Stomach smooth muscle (tissue), 2 donors: ENCODE results near the gene TULP1.

Source experiments
- H3K27ac ChIP-seq: one replicate; pipeline ENCODE4 v1.7.0; 2013; ENCODE audit warnings: mild to moderate bottlenecking, low read length, inconsistent platforms
- H3K27me3 ChIP-seq, 2 donors: one replicate each; pipeline ENCODE4 v1.7.0; 2013; ENCODE audit warnings: low read length in 2 of 2; ENCODE audit not compliant: insufficient read depth in 2 of 2, control insufficient read depth in 1 of 2
- H3K36me3 ChIP-seq, 2 donors: one replicate each; pipeline ENCODE4 v1.7.0; 2013; ENCODE audit warnings: low read length in 2 of 2; ENCODE audit not compliant: control insufficient read depth in 2 of 2, insufficient read depth in 2 of 2
- H3K4me1 ChIP-seq: one replicate; pipeline ENCODE4 v1.7.0; 2013; ENCODE audit warnings: low read length; ENCODE audit not compliant: control insufficient read depth, insufficient read depth
- H3K4me3 ChIP-seq, 2 donors: one replicate each; pipeline ENCODE4 v1.7.0; 2013; ENCODE audit warnings: low read length in 2 of 2
- H3K9ac ChIP-seq, 2 donors: one replicate each; pipeline ENCODE4 v1.7.0; 2013; ENCODE audit warnings: low read length in 2 of 2, mild to moderate bottlenecking in 1 of 2
- H3K9me3 ChIP-seq, 2 donors: one replicate each; pipeline ENCODE4 v1.7.0; 2013; ENCODE audit warnings: low read length in 2 of 2; ENCODE audit not compliant: control insufficient read depth in 2 of 2
- donor health status: healthy.
- donor health status: Pancreatic carcinoma.

Gene TULP1

GRCh38 chr6:35512740-35513139 lies at the start of gene TULP1:
TSS of gene TULP1 (minus strand) at chr6:35512896. CDS start at chr6:35512858, 38 bp downstream.
- no peaks in the 10 kb centered on the region for H3K36me3 ChIP-seq
- peaks cover 32 to 42% of the 10 kb centered on the region in 2 donors for H3K27me3 ChIP-seq
- peaks cover 11% of the 10 kb centered on the region for H3K4me1 ChIP-seq
- H3K4me3 ChIP-seq, result peak within 1 kb of the TSS in 1 of 2 donors; percentile 35
- no peak within 1 kb of the TSS for H3K9ac ChIP-seq
- no peaks in the 10 kb centered on the region for H3K9me3 ChIP-seq
- no peak within 1 kb of the TSS for H3K27ac ChIP-seq

- Histone ChIP-seq H3K36me3 (no peaks in the 10 kb centered on the region), H3K4me1 (no peaks in the 10 kb centered on the region), H3K4me3 (no peak overlapping the region), H3K9me3 (no peaks in the 10 kb centered on the region), H3K9ac (no peak overlapping the region), H3K27me3 (peaks cover 0 to 2% of the 10 kb centered on the region in 2 donors), H3K27ac (no peak overlapping the region)
Measured at GRCh38 chr6:35562060-35562459, 49.4 kb upstream of the TULP1 start.

GRCh38 chr6:35561113-35561512 lies 48.4 kb upstream of the TULP1 start:
- Histone ChIP-seq H3K9ac (no peak overlapping the region), H3K4me1 (no peaks in the 10 kb centered on the region), H3K4me3 (no peak overlapping the region), H3K9me3 (no peaks in the 10 kb centered on the region), H3K27ac (no peak overlapping the region), H3K27me3 (peaks cover 0 to 2% of the 10 kb centered on the region in 2 donors), H3K36me3 (no peaks in the 10 kb centered on the region)

- Histone ChIP-seq H3K9ac (no peak overlapping the region), H3K9me3 (no peaks in the 10 kb centered on the region), H3K36me3 (no peaks in the 10 kb centered on the region), H3K4me1 (no peaks in the 10 kb centered on the region), H3K4me3 (no peak overlapping the region), H3K27me3 (peaks cover 0 to 2% of the 10 kb centered on the region in 2 donors), H3K27ac (no peak overlapping the region)
Measured at GRCh38 chr6:35558571-35558970, 45.9 kb upstream of the TULP1 start.

- H3K27me3 ChIP-seq, result peaks cover 0 to 2% of the 10 kb centered on the region in 2 donors
- H3K27ac ChIP-seq, result no peak overlapping the region
- peaks cover 3 to 4% of the 10 kb centered on the region in 2 donors for H3K9me3 ChIP-seq
- H3K9ac ChIP-seq, result no peak overlapping the region
- H3K4me3 ChIP-seq, result no peak overlapping the region
- no peaks in the 10 kb centered on the region for H3K36me3 ChIP-seq
- H3K4me1 ChIP-seq, result no peaks in the 10 kb centered on the region
Measured at GRCh38 chr6:35557239-35557638, 44.5 kb upstream of the TULP1 start.

- Histone ChIP-seq H3K4me3 (no peak overlapping the region), H3K4me1 (no peaks in the 10 kb centered on the region), H3K36me3 (no peaks in the 10 kb centered on the region), H3K9ac (no peak overlapping the region), H3K27me3 (no peaks in the 10 kb centered on the region), H3K27ac (no peak overlapping the region), H3K9me3 (peaks cover 4% of the 10 kb centered on the region in 2 donors)
Measured at GRCh38 chr6:35554811-35555210, 42.1 kb upstream of the TULP1 start.

- Histone ChIP-seq H3K9ac (no peak overlapping the region), H3K9me3 (peaks cover 4% of the 10 kb centered on the region in 2 donors), H3K36me3 (no peaks in the 10 kb centered on the region), H3K27ac (no peak overlapping the region), H3K4me3 (no peak overlapping the region), H3K4me1 (no peaks in the 10 kb centered on the region), H3K27me3 (no peaks in the 10 kb centered on the region)
Measured at GRCh38 chr6:35553315-35553714, 40.6 kb upstream of the TULP1 start.

GRCh38 chr6:35552285-35552917 lies 39.7 kb upstream of the TULP1 start:
- H3K9ac ChIP-seq, result no peak overlapping the region
- no peaks in the 10 kb centered on the region for H3K27me3 ChIP-seq
- peaks cover 4% of the 10 kb centered on the region in 2 donors for H3K9me3 ChIP-seq
- H3K4me1 ChIP-seq, result no peaks in the 10 kb centered on the region
- no peak overlapping the region for H3K27ac ChIP-seq
- no peaks in the 10 kb centered on the region for H3K36me3 ChIP-seq
- H3K4me3 ChIP-seq, result no peak overlapping the region

- no peaks in the 10 kb centered on the region for H3K4me1 ChIP-seq
- no peak overlapping the region for H3K4me3 ChIP-seq
- H3K9ac ChIP-seq, result no peak overlapping the region
Measured at GRCh38 chr6:35550437-35550836, 37.7 kb upstream of the TULP1 start.

GRCh38 chr6:35547676-35548075 lies 35.0 kb upstream of the TULP1 start:
- no peaks in the 10 kb centered on the region for H3K27me3 ChIP-seq
- H3K36me3 ChIP-seq, result no peaks in the 10 kb centered on the region
- no peak overlapping the region for H3K4me3 ChIP-seq
- no peak overlapping the region for H3K9ac ChIP-seq
- H3K9me3 ChIP-seq, result peaks cover 4% of the 10 kb centered on the region in 2 donors
- H3K27ac ChIP-seq, result no peak overlapping the region
- no peaks in the 10 kb centered on the region for H3K4me1 ChIP-seq

More at GRCh38 chr6:35550437-35550836, 37.7 kb upstream of the TULP1 start:
- Histone ChIP-seq H3K27ac (no peak overlapping the region), H3K36me3 (no peaks in the 10 kb centered on the region), H3K27me3 (no peaks in the 10 kb centered on the region), H3K9me3 (peaks cover 4% of the 10 kb centered on the region in 2 donors)

- Histone ChIP-seq H3K4me3 (no peak overlapping the region), H3K27me3 (no peaks in the 10 kb centered on the region), H3K9ac (no peak overlapping the region), H3K36me3 (no peaks in the 10 kb centered on the region), H3K4me1 (no peaks in the 10 kb centered on the region), H3K9me3 (no peaks in the 10 kb centered on the region), H3K27ac (no peak overlapping the region)
Measured at GRCh38 chr6:35544769-35545361, 32.2 kb upstream of the TULP1 start.
